ENCODE measurements around the gene SETSIP.
A peak's percentile ranks its signal among the peaks of the same experiment; 100 is the strongest.

DNA sequence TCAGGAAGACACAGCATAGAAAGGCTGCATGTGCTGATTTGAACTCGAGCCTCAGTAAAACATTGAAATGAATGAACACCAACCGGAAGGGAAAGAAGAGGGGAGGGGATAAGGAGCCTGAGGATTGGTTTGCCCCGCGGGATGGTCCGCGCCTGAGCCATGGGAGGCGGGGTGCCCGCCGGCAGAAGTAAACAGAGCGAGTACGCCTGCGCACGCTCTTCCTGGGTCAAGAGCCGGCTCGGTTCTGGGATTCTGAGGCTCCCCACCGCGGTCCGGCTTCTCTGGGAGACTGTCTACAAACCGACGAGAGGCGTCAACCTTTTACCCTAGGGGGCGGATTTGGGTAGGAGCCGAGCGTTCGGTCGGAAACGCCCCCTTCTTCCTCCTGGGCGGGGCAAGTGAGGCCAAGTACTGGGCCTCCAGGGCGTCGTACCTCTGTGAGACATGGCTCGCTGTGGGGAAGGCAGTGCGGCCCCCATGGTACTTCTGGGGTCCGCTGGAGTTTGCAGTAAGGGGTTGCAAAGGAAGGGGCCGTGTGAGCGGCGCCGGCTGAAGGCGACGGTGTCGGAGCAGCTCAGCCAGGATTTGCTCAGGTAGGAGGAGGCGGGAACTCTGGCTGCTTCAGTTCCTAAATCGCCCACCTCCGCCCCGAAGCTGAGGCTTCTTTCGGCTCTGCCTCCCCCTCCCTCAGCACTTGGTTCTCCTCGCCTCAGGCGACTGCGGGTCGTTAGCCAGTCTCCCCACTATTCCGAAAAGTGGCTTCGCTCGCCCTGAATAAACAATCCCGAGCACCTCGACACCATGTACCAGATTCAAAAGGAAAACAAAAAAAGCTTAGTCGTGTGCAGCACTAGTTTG is 5.1 kb upstream of the SETSIP start, which contains the start of gene BTBD8:
- no peak for TF ChIP-seq EZH2 (IDR thresholded peaks at IDR 0.05)
- TF ChIP-seq, protein P1, sequence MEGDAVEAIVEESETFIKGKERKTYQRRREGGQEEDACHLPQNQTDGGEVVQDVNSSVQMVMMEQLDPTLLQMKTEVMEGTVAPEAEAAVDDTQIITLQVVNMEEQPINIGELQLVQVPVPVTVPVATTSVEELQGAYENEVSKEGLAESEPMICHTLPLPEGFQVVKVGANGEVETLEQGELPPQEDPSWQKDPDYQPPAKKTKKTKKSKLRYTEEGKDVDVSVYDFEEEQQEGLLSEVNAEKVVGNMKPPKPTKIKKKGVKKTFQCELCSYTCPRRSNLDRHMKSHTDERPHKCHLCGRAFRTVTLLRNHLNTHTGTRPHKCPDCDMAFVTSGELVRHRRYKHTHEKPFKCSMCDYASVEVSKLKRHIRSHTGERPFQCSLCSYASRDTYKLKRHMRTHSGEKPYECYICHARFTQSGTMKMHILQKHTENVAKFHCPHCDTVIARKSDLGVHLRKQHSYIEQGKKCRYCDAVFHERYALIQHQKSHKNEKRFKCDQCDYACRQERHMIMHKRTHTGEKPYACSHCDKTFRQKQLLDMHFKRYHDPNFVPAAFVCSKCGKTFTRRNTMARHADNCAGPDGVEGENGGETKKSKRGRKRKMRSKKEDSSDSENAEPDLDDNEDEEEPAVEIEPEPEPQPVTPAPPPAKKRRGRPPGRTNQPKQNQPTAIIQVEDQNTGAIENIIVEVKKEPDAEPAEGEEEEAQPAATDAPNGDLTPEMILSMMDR (IDR thresholded peaks at IDR 0.05): peak; percentile 22
